ENCODE data around the gene GNA12.

The GNA12 gene

GRCh38 chr7:2705371-2706096 is 138.6 kb downstream of the GNA12 start:
- TF ChIP-seq FOXP2 (optimal IDR thresholded peaks at IDR 0.05; ENCODE audit: borderline replicate concordance, extremely low read depth, extremely low read length, insufficient read depth): no peak
- no peak for TF ChIP-seq POLR2AphosphoS5 (IDR thresholded peaks at IDR 0.05; ENCODE audit: low read depth, low read length)
- TF ChIP-seq SIN3A (IDR thresholded peaks at IDR 0.05; ENCODE audit: borderline replicate concordance, insufficient read depth, low read length): no peak
- TF ChIP-seq REST (IDR thresholded peaks at IDR 0.05; ENCODE audit: insufficient read depth in 1 of 2, low read depth in 2 of 2, low read length in 2 of 2): no peak
- TF ChIP-seq TAF1 (IDR thresholded peaks at IDR 0.05; ENCODE audit: borderline replicate concordance, insufficient read depth, low read length): no peak

- TF ChIP-seq SIN3A (IDR thresholded peaks at IDR 0.05; ENCODE audit: borderline replicate concordance, insufficient read depth, low read length): no peak
- TF ChIP-seq FOXP2 (optimal IDR thresholded peaks at IDR 0.05; ENCODE audit: borderline replicate concordance, extremely low read depth, extremely low read length, insufficient read depth): no peak
- no peak for TF ChIP-seq TAF1 (IDR thresholded peaks at IDR 0.05; ENCODE audit: borderline replicate concordance, insufficient read depth, low read length)
- TF ChIP-seq REST (IDR thresholded peaks at IDR 0.05; ENCODE audit: insufficient read depth in 1 of 2, low read depth in 2 of 2, low read length in 2 of 2): no peak
- TF ChIP-seq POLR2AphosphoS5 (IDR thresholded peaks at IDR 0.05; ENCODE audit: low read depth, low read length): no peak
Observed at GRCh38 chr7:2702594-2702957, 141.5 kb downstream of the GNA12 start.

- TF ChIP-seq TAF1 (IDR thresholded peaks at IDR 0.05; ENCODE audit: borderline replicate concordance, insufficient read depth, low read length): no peak
- no peak for TF ChIP-seq FOXP2 (optimal IDR thresholded peaks at IDR 0.05; ENCODE audit: borderline replicate concordance, extremely low read depth, extremely low read length, insufficient read depth)
- no peak for TF ChIP-seq POLR2AphosphoS5 (IDR thresholded peaks at IDR 0.05; ENCODE audit: low read depth, low read length)
- no peak for TF ChIP-seq SIN3A (IDR thresholded peaks at IDR 0.05; ENCODE audit: borderline replicate concordance, insufficient read depth, low read length)
- TF ChIP-seq REST (IDR thresholded peaks at IDR 0.05; ENCODE audit: insufficient read depth in 1 of 2, low read depth in 2 of 2, low read length in 2 of 2): no peak
Observed at GRCh38 chr7:2701832-2702593, 142.1 kb downstream of the GNA12 start.

- no peak for TF ChIP-seq SIN3A (IDR thresholded peaks at IDR 0.05; ENCODE audit: borderline replicate concordance, insufficient read depth, low read length)
Observed at GRCh38 chr7:2701424-2701823, 142.7 kb downstream of the GNA12 start.

GRCh38 chr7:2700141-2700850 is 143.8 kb downstream of the GNA12 start:
- TF ChIP-seq REST (IDR thresholded peaks at IDR 0.05; ENCODE audit: insufficient read depth in 1 of 2, low read depth in 2 of 2, low read length in 2 of 2) (no peak), TAF1 (IDR thresholded peaks at IDR 0.05; ENCODE audit: borderline replicate concordance, insufficient read depth, low read length) (no peak), SIN3A (IDR thresholded peaks at IDR 0.05; ENCODE audit: borderline replicate concordance, insufficient read depth, low read length) (no peak), POLR2AphosphoS5 (IDR thresholded peaks at IDR 0.05; ENCODE audit: low read depth, low read length) (no peak), FOXP2 (optimal IDR thresholded peaks at IDR 0.05; ENCODE audit: borderline replicate concordance, extremely low read depth, extremely low read length, insufficient read depth) (no peak)

Data from PFSK-1 (cell line).